Epidermal melanocyte (primary cell): ENCODE results near the gene PIEZO1.
"Not testable (repeated sequence)": the region's sequence is repeated elsewhere in the genome, so short reads cannot be mapped to it uniquely, and the experiment has no call there.

Experiments
- DNase-seq: peaks from one replicate; pipeline ENCODE4 v3.0.0; 2011; ENCODE audit warnings: low spot score; ENCODE audit not compliant: insufficient read length

Gene PIEZO1

GRCh38 chr16:88785106-88785924, at the start of gene PIEZO1:
Gene PIEZO1, minus strand, starts transcription at chr16:88785220. Its CDS starts 256 bp downstream, at chr16:88784964.
- no peak for DNase-seq

GRCh38 chr16:88834670-88835069, 49.6 kb upstream of the PIEZO1 start:
- no peak for DNase-seq

- no peak for DNase-seq
These were observed 48.1 kb upstream of the PIEZO1 start for GRCh38 chr16:88833086-88833485.

- DNase-seq = no peak
These were observed 46.8 kb upstream of the PIEZO1 start for GRCh38 chr16:88831838-88832237.

- no peak for DNase-seq
These were observed 45.8 kb upstream of the PIEZO1 start for GRCh38 chr16:88830783-88831182.

GRCh38 chr16:88830258-88830657, 45.2 kb upstream of the PIEZO1 start:
- DNase-seq = no peak

- DNase-seq = no peak
These were observed 43.7 kb upstream of the PIEZO1 start for GRCh38 chr16:88828711-88829110.

GRCh38 chr16:88827727-88828126, 42.7 kb upstream of the PIEZO1 start:
- no peak for DNase-seq

GRCh38 chr16:88826070-88826840, 41.2 kb upstream of the PIEZO1 start:
- no peak for DNase-seq

GRCh38 chr16:88825146-88825545, 40.1 kb upstream of the PIEZO1 start:
- DNase-seq = no peak

GRCh38 chr16:88824256-88825077, 39.4 kb upstream of the PIEZO1 start:
- DNase-seq = no peak

- not testable (repeated sequence) for DNase-seq
These were observed 38.6 kb upstream of the PIEZO1 start for GRCh38 chr16:88823646-88824045.

GRCh38 chr16:88822281-88823040, 37.4 kb upstream of the PIEZO1 start:
- DNase-seq = no peak

GRCh38 chr16:88821168-88821850, 36.3 kb upstream of the PIEZO1 start:
- no peak for DNase-seq

GRCh38 chr16:88820385-88821025, 35.5 kb upstream of the PIEZO1 start:
- DNase-seq = no peak

GRCh38 chr16:88819126-88819525, 34.1 kb upstream of the PIEZO1 start:
- no peak for DNase-seq

- DNase-seq = no peak
These were observed 33.5 kb upstream of the PIEZO1 start for GRCh38 chr16:88818575-88818874.

GRCh38 chr16:88817785-88818574, 33.0 kb upstream of the PIEZO1 start:
- DNase-seq = no peak
